HG02852 (cell line): ENCODE results near the gene C14orf119.

ENCODE experiments used
- ATAC-seq: cut with Tn5 transposase; IDR thresholded peaks from one replicate; pipeline ENCODE4 v1.9.1; 2021; ENCODE audit warnings: mild to moderate bottlenecking, moderate library complexity; ENCODE audit not compliant: unreplicated experiment

C14orf119 gene

DNA sequence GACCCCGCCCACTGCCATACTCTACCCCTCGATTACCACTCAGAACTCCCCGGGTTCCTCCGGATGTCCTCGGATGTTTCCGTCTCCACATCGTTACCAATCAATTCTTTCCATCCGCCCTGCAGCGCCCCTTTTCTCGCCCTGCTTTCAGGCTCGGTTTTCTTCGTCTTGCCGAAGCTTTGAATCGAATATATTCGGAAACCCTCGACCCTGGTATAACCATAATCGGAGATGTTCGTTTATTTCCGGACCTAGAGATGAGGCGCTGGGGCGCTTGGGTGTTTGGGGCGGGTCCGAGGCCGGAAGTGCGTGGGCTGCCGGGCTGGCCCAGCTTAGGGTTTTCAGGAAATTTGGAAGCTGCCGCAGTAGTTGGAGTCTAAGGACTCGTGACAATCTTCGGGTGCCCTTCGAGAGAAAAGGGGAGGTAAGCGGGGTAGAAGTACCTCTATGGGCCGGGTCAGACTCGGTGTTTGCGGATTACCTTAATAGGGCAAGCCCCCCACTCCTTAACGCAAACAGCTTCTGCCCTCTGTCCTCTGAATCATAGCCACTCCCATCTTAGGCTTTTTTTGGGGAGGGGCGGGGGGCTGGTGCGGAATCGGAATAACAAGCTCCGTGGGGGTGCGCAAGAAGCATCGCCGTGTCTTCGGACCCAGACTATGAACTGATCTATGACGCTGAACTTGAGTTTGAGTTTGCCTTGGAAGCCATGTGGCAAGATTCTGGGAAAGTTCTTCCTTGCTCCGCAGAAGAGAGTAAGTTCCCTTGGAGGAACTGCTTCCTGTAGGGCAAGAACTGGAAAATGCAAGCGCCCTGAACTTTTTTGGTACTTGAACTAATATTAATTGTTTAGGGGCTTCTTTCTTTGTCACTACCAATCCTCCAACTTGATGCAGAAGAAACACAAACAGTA is at the start of gene C14orf119:
TSS of gene C14orf119 (plus strand) at position 310 of the 913 bp plus-strand sequence. CDS start 2,154 bp downstream, outside the sequence.
- ATAC-seq, result peak; percentile 90

- no peak for ATAC-seq
Measured at GRCh38 chr14:23047034-23047634, 48.2 kb upstream of the C14orf119 start.

GRCh38 chr14:23047751-23048693 is 47.3 kb upstream of the C14orf119 start:
- no peak for ATAC-seq

DNA sequence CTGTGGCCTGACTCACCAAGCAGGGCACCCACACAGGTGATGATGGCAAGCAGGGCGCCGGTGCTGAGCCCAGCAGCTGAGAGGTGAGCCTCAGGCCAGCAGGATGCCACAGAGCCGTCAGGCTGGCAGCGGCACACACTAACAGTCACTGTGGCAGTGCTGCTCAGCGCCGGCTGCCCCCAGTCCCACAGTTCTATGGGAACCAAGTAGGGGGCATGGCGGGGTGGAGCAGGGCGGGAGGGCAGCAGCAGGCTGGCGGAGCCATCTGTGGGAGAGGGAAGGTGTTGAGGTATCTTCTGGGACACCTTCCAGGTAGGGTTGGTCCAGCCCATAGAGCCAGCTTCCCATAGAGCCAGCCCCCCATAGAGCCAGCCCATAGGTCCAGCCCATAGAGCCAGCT is 46.3 kb upstream of the C14orf119 start:
- ATAC-seq, result no peak

DNA sequence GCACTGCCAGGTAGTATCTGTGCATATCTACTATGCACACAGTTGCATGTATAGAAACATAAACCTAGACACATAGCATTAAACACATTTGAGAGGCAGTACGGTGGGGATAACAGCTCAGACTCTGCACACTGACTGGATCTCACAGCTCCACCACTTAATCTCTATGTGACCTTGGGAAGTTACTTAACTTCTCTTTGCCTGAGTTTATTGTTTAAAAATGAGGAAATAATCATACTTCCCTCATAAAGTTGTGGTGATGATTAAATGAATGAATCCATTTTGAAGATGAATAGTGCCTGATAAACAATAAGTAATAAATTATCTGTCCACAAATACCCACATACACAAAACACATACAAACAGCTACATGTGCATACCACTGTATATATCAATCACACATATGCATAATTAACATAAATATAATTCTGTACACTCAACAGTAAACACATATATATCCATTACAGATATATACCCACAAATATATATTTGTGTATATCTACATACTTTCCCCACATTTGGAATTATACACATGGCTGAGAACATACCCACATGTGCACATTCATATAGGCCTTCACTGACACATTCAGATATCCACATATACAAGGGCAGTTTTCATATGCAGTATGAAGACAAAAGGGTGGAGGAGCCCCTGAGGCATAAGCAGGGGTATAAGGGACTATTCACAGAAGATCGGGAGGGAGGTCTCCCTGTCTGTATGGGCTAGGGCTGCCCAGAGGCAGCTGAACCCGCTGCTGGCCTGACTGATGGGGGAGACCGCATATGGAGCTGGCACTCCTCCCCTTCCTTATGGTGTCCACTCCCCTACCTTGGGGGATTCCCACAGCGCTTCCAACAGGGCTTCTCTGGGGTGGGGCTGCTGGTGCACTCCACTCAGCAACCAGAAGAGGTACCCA is 43.9 kb upstream of the C14orf119 start:
- no peak for ATAC-seq

GRCh38 chr14:23052182-23052623 is 43.1 kb upstream of the C14orf119 start:
- no peak for ATAC-seq

DNA sequence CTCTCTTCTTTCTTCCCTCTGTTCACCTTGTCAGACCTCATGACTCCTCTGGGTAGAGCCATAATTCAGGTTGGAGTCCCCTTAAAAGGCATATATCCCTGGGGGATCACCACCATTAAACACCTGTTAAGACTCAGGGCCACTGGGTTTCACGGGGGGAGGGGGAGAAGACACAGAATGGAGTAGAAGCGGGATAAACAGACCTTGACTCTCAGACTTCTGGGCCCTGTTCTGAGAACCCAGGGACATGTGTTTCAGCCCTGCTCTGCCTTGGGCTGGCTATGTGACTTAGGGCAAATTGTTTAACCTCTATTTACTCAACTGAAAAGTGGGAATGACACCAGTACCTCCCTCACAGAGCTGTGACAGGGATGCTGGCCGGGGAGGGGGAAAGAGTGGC is 42.6 kb upstream of the C14orf119 start:
- ATAC-seq, result no peak

- ATAC-seq, result no peak
Measured at GRCh38 chr14:23053426-23053825, 41.9 kb upstream of the C14orf119 start.

DNA sequence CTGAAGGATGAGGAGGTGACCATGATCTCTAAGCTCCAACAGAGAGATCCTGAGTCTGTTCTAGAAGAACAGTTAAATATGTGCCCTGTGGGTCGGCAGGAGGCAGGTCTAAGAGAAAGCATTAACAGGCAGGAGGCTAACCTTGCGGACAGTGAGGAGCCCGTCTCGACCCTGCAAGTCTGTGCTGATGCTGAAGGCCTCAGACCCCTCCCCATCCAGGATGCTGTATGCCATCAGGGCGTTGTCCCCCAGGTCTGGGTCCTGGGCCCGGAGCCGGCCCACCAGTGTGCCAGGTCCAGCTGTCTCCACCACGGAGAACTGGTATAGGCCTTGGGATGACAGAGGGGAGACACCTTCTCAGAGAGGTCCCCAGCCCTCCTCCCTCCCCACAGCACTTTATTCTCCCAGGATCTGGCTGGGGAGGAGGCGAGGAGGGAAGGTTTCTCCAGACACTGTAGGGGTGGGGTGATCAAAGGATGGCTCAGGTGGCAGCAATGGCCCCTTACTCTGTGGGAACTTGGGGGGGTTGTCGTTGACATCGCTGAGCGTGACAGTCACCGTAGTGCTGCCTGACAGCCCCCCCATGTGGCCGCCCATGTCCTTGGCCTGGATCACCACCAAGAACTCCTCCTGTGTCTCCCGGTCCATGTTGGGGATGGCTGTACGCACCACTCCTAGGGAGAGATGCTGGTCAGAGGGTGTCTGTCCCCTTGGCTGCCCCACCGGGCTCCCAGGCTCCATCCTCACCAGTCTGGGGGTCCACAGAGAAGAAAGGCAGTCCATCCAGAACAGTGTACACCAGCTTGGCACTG is 41.1 kb upstream of the C14orf119 start:
- no peak for ATAC-seq

GRCh38 chr14:23055147-23055550 is 40.2 kb upstream of the C14orf119 start:
- no peak for ATAC-seq

DNA sequence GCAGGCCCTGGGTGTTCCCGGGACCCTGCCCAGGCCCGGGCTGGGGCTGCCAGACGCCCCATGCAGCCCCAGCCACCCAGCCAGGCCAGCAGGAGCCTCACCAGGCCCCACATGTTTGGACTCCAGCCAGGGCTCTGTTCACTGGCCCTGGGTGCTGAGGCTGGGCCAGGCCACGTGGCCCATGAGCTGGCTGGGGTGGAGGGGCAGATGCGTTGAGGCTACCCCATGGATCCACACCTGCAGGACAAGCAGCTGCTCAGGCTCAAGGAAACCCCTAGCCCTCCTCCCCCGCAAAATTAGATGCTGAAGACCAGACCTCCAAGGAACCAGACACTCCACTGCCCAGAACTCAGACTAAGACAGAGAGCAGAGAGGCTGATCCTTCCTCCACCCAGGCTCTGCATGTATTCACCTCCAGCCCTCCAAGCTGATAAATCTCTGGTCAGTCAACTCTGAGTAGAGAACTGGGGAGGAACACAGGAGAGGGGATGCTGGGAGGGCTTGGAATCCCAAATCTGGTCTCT is 39.6 kb upstream of the C14orf119 start:
- no peak for ATAC-seq

- ATAC-seq, result peak; percentile 56
Measured at GRCh38 chr14:23056145-23056955, 39.0 kb upstream of the C14orf119 start.

- peak; percentile 59 for ATAC-seq
Measured at GRCh38 chr14:23056956-23057756, 38.1 kb upstream of the C14orf119 start, which contains the start of gene CDH24. Gene CDH24, minus strand, starts transcription at chr14:23057520. Its CDS starts 1,787 bp downstream, at chr14:23055733.

DNA sequence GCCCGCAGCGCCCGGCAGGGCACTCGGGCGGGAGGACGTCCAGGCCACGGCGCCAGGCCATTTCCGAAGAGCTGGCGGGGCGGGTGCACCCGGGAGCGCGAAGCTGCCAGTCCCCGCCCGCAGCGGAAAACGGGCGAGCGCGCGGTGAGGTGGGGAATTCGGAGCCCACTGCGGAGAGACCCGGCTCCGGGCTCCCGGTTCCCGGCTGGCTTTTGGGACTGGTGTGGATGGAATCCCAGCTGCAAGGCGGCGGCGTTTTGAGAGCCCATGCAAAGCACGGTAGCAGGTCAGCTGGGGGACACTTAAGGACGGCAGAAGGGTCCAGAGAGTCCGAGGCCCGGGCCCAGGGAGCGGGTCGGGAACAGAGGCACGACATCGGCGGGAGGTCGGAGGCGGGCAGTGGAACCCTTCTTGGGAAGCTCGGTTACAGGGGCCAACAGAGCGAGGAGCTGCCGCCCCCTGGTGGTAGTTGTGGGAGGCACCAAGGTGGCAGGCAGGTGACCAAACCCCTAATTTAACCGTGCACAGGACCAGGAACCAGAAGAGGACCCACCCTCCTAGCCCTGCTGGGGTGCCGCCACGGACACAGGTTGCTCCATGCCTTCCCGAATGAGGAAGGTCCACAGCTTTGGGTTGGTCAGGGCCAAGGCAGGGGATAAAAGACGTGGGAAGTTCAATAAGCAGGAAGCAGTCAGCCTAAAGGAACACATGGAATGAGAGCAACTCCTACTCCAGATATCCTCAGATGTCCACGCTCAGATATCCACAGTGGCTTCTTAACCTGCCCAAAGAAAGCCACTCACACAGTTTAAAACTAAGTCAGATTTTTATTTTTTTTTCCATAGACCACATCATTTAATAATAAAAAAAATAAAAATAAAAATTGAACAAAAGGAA is 37.3 kb upstream of the C14orf119 start:
- peak; percentile 53 for ATAC-seq

GRCh38 chr14:23058654-23059504 is 36.4 kb upstream of the C14orf119 start:
- ATAC-seq, result no peak
